Measurements from ENCODE around the gene MFNG.
"Not testable (repeated sequence)": the region's sequence is repeated elsewhere in the genome, so short reads cannot be mapped to it uniquely, and the experiment has no call there.

Gene MFNG

GRCh38 chr22:37486224-37486845 is at the start of gene MFNG:
Gene MFNG (minus strand): TSS chr22:37486384. CDS start chr22:37486177, 207 bp downstream.
- H3K4me3 ChIP-seq (ENCODE audit: low read depth, low read length) = peak within 1 kb of the TSS; percentile 93
- no peak for TF ChIP-seq CTCF (IDR thresholded peaks at IDR 0.05; ENCODE audit: borderline replicate concordance, insufficient read depth, low read depth, low read length)

GRCh38 chr22:37535159-37535558 is 49.0 kb upstream of the MFNG start:
- H3K4me3 ChIP-seq (ENCODE audit: low read depth, low read length) = no peak overlapping the region
- no peak for TF ChIP-seq CTCF (IDR thresholded peaks at IDR 0.05; ENCODE audit: borderline replicate concordance, insufficient read depth, low read depth, low read length)

- no peak overlapping the region for H3K4me3 ChIP-seq (ENCODE audit: low read depth, low read length)
- TF ChIP-seq CTCF (IDR thresholded peaks at IDR 0.05; ENCODE audit: borderline replicate concordance, insufficient read depth, low read depth, low read length) = no peak
Observed at GRCh38 chr22:37534445-37534844, 48.3 kb upstream of the MFNG start.

- no peak overlapping the region for H3K4me3 ChIP-seq (ENCODE audit: low read depth, low read length)
- no peak for TF ChIP-seq CTCF (IDR thresholded peaks at IDR 0.05; ENCODE audit: borderline replicate concordance, insufficient read depth, low read depth, low read length)
Observed at GRCh38 chr22:37533995-37534394, 47.8 kb upstream of the MFNG start.

- TF ChIP-seq CTCF (IDR thresholded peaks at IDR 0.05; ENCODE audit: borderline replicate concordance, insufficient read depth, low read depth, low read length) = no peak
Observed at GRCh38 chr22:37529652-37530345, 43.6 kb upstream of the MFNG start.

GRCh38 chr22:37527952-37528351 is 41.8 kb upstream of the MFNG start:
- H3K4me3 ChIP-seq (ENCODE audit: low read depth, low read length) = not testable (repeated sequence)

More at GRCh38 chr22:37529652-37530345, 43.6 kb upstream of the MFNG start:
- H3K4me3 ChIP-seq (ENCODE audit: low read depth, low read length) = no peak overlapping the region

- not testable (repeated sequence) for H3K4me3 ChIP-seq (ENCODE audit: low read depth, low read length)
Observed at GRCh38 chr22:37527081-37527752, 41.0 kb upstream of the MFNG start.

- H3K4me3 ChIP-seq (ENCODE audit: low read depth, low read length) = no peak overlapping the region
- TF ChIP-seq CTCF (IDR thresholded peaks at IDR 0.05; ENCODE audit: borderline replicate concordance, insufficient read depth, low read depth, low read length) = no peak
Observed at GRCh38 chr22:37526376-37526775, 40.2 kb upstream of the MFNG start.

All from GM12875 (cell line).